ENCODE results near the gene SERAC1. TPM values are rescaled to one million over a fixed set of nuclear protein-coding genes. Genes with fewer than 3 reads are reported as not detected.

The SERAC1 gene
- total RNA-seq, 1 donor from 2014 or later: 9.3 TPM

- Histone ChIP-seq H3K9me3 (ENCODE audit: insufficient read depth, low read depth, low read length) (no peaks in the 10 kb centered on the region), H4K20me1 (ENCODE audit: insufficient read depth, low read length) (peaks cover 49% of the 10 kb centered on the region), H3K9ac (ENCODE audit: low read length) (no peak overlapping the region), H3K27ac (ENCODE audit: low read depth, low read length) (peak overlapping the region; percentile 50), H3K4me3 (ENCODE audit: insufficient read depth, low read depth, low read length) (no peak overlapping the region), H3K79me2 (ENCODE audit: insufficient read depth, low read length) (peaks cover 34% of the 10 kb centered on the region), H3K27me3 (ENCODE audit: insufficient read depth, low read length) (no peaks in the 10 kb centered on the region), H2AFZ (ENCODE audit: low read depth, low read length) (no peak overlapping the region), H3K36me3 (ENCODE audit: insufficient read depth, low read length) (peaks cover 75% of the 10 kb centered on the region), H3K4me2 (ENCODE audit: low read length) (peak overlapping the region; percentile 35), H3K4me1 (ENCODE audit: insufficient read depth, low read length) (peaks cover 31% of the 10 kb centered on the region)
- H3K27ac Mint-ChIP-seq (ENCODE audit: unreplicated experiment): no peak overlapping the region
- H3K27me3 Mint-ChIP-seq (ENCODE audit: low read depth, unreplicated experiment): no peaks in the 10 kb centered on the region
- no peak overlapping the region for H3K4me3 Mint-ChIP-seq (ENCODE audit: unreplicated experiment)
- DNase-seq (ENCODE audit: low read depth) (no peak), FAIRE-seq (no peak)
- TF ChIP-seq, protein P1, sequence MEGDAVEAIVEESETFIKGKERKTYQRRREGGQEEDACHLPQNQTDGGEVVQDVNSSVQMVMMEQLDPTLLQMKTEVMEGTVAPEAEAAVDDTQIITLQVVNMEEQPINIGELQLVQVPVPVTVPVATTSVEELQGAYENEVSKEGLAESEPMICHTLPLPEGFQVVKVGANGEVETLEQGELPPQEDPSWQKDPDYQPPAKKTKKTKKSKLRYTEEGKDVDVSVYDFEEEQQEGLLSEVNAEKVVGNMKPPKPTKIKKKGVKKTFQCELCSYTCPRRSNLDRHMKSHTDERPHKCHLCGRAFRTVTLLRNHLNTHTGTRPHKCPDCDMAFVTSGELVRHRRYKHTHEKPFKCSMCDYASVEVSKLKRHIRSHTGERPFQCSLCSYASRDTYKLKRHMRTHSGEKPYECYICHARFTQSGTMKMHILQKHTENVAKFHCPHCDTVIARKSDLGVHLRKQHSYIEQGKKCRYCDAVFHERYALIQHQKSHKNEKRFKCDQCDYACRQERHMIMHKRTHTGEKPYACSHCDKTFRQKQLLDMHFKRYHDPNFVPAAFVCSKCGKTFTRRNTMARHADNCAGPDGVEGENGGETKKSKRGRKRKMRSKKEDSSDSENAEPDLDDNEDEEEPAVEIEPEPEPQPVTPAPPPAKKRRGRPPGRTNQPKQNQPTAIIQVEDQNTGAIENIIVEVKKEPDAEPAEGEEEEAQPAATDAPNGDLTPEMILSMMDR (IDR thresholded peaks at IDR 0.05; ENCODE audit: insufficient read depth, low read depth, low read length): no peak
- no peak for TF ChIP-seq EZH2 (IDR thresholded peaks at IDR 0.05; ENCODE audit: insufficient read depth, low read length)
- peaks cover 42% of the 10 kb centered on the region for H3K36me3 Mint-ChIP-seq (ENCODE audit: low read depth, unreplicated experiment)
- no peaks in the 10 kb centered on the region for H3K9me3 Mint-ChIP-seq (ENCODE audit: unreplicated experiment)
- H3K4me1 Mint-ChIP-seq (ENCODE audit: low read depth, unreplicated experiment): peaks cover 16% of the 10 kb centered on the region
These were observed 82.0 kb downstream of the SERAC1 start for GRCh38 chr6:158086054-158086503.

GRCh38 chr6:158085261-158086053 lies 82.6 kb downstream of the SERAC1 start:
- no peak for DNase-seq (ENCODE audit: low read depth)
- Histone ChIP-seq H3K9ac (ENCODE audit: low read length) (no peak overlapping the region), H3K36me3 (ENCODE audit: insufficient read depth, low read length) (peaks cover 79% of the 10 kb centered on the region), H3K4me2 (ENCODE audit: low read length) (no peak overlapping the region), H3K27ac (ENCODE audit: low read depth, low read length) (no peak overlapping the region), H3K9me3 (ENCODE audit: insufficient read depth, low read depth, low read length) (no peaks in the 10 kb centered on the region), H4K20me1 (ENCODE audit: insufficient read depth, low read length) (peaks cover 55% of the 10 kb centered on the region), H2AFZ (ENCODE audit: low read depth, low read length) (no peak overlapping the region), H3K4me1 (ENCODE audit: insufficient read depth, low read length) (peaks cover 31% of the 10 kb centered on the region), H3K4me3 (ENCODE audit: insufficient read depth, low read depth, low read length) (no peak overlapping the region), H3K79me2 (ENCODE audit: insufficient read depth, low read length) (peaks cover 38% of the 10 kb centered on the region), H3K27me3 (ENCODE audit: insufficient read depth, low read length) (no peaks in the 10 kb centered on the region)
- Mint-ChIP-seq H3K4me3 (ENCODE audit: unreplicated experiment) (no peak overlapping the region), H3K4me1 (ENCODE audit: low read depth, unreplicated experiment) (peaks cover 16% of the 10 kb centered on the region), H3K27ac (ENCODE audit: unreplicated experiment) (no peak overlapping the region), H3K9me3 (ENCODE audit: unreplicated experiment) (no peaks in the 10 kb centered on the region), H3K27me3 (ENCODE audit: low read depth, unreplicated experiment) (no peaks in the 10 kb centered on the region), H3K36me3 (ENCODE audit: low read depth, unreplicated experiment) (peaks cover 47% of the 10 kb centered on the region)
- no peak for FAIRE-seq
- TF ChIP-seq EZH2 (IDR thresholded peaks at IDR 0.05; ENCODE audit: insufficient read depth, low read length): no peak
- TF ChIP-seq, protein P1 (IDR thresholded peaks at IDR 0.05; ENCODE audit: insufficient read depth, low read depth, low read length): no peak

All from astrocyte (in vitro differentiated cells and primary cell).